ENCODE measurements around the gene ACTR8. TPM values are rescaled to one million over a fixed set of nuclear protein-coding genes. Genes with fewer than 3 reads are reported as not detected.

ACTR8 gene
- total RNA-seq, 1 donor from 2014 or later: 40.8 TPM

- H3K4me3 Mint-ChIP-seq: no peak overlapping the region
- H3K9ac ChIP-seq: no peak overlapping the region
- peaks cover 8% of the 10 kb centered on the region for H3K27me3 Mint-ChIP-seq (ENCODE audit: insufficient read depth, low read depth)
- H3K9me3 ChIP-seq (ENCODE audit: low read depth): no peaks in the 10 kb centered on the region
- H3F3A ChIP-seq (ENCODE audit: low read depth): peaks cover 10% of the 10 kb centered on the region
- H3K9me3 Mint-ChIP-seq: no peaks in the 10 kb centered on the region
- no peak overlapping the region for H3K27ac ChIP-seq
- H3K4me3 ChIP-seq: no peak overlapping the region
- H3K4me2 ChIP-seq: no peak overlapping the region
- TF ChIP-seq EZH2 (IDR thresholded peaks at IDR 0.05): no peak
- TF ChIP-seq, protein P1, sequence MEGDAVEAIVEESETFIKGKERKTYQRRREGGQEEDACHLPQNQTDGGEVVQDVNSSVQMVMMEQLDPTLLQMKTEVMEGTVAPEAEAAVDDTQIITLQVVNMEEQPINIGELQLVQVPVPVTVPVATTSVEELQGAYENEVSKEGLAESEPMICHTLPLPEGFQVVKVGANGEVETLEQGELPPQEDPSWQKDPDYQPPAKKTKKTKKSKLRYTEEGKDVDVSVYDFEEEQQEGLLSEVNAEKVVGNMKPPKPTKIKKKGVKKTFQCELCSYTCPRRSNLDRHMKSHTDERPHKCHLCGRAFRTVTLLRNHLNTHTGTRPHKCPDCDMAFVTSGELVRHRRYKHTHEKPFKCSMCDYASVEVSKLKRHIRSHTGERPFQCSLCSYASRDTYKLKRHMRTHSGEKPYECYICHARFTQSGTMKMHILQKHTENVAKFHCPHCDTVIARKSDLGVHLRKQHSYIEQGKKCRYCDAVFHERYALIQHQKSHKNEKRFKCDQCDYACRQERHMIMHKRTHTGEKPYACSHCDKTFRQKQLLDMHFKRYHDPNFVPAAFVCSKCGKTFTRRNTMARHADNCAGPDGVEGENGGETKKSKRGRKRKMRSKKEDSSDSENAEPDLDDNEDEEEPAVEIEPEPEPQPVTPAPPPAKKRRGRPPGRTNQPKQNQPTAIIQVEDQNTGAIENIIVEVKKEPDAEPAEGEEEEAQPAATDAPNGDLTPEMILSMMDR (IDR thresholded peaks at IDR 0.05): no peak
- no peak for TF ChIP-seq EZH2phosphoT487 (IDR thresholded peaks at IDR 0.05)
- H3K27me3 ChIP-seq: peaks cover 27% of the 10 kb centered on the region
- no peak overlapping the region for H3K27ac Mint-ChIP-seq
- H2AFZ ChIP-seq (replicated peaks): no peak overlapping the region
- no peaks in the 10 kb centered on the region for H3K4me1 ChIP-seq
- DNase-seq (ENCODE audit: low spot score): no peak
- H3K4me1 Mint-ChIP-seq: peaks cover 5% of the 10 kb centered on the region
- no peaks in the 10 kb centered on the region for H3K36me3 Mint-ChIP-seq
- no peaks in the 10 kb centered on the region for H3K36me3 ChIP-seq
- H4K20me1 ChIP-seq (ENCODE audit: low read depth): peaks cover 6% of the 10 kb centered on the region
- no peaks in the 10 kb centered on the region for H3K79me2 ChIP-seq (ENCODE audit: low read depth)
Observed at GRCh38 chr3:53850895-53851294, 31.1 kb downstream of the ACTR8 start.

- Mint-ChIP-seq H3K36me3 (no peaks in the 10 kb centered on the region), H3K9me3 (no peaks in the 10 kb centered on the region), H3K27ac (no peak overlapping the region), H3K4me3 (no peak overlapping the region), H3K27me3 (ENCODE audit: insufficient read depth, low read depth) (peaks cover 11% of the 10 kb centered on the region), H3K4me1 (peaks cover 8% of the 10 kb centered on the region)
- Histone ChIP-seq H3K4me2 (no peak overlapping the region), H4K20me1 (ENCODE audit: low read depth) (peaks cover 9% of the 10 kb centered on the region), H3K4me1 (no peaks in the 10 kb centered on the region), H3K27ac (no peak overlapping the region), H3K9me3 (ENCODE audit: low read depth) (no peaks in the 10 kb centered on the region), H3K79me2 (ENCODE audit: low read depth) (no peaks in the 10 kb centered on the region), H3K36me3 (no peaks in the 10 kb centered on the region), H3K27me3 (peaks cover 30% of the 10 kb centered on the region), H2AFZ (replicated peaks) (no peak overlapping the region), H3K9ac (no peak overlapping the region), H3F3A (ENCODE audit: low read depth) (peaks cover 20% of the 10 kb centered on the region), H3K4me3 (no peak overlapping the region)
- no peak for TF ChIP-seq EZH2 (IDR thresholded peaks at IDR 0.05)
- TF ChIP-seq, protein P1 (IDR thresholded peaks at IDR 0.05): no peak
- TF ChIP-seq EZH2phosphoT487 (IDR thresholded peaks at IDR 0.05): no peak
- DNase-seq (ENCODE audit: low spot score): no peak
Observed at GRCh38 chr3:53849916-53850315, 32.0 kb downstream of the ACTR8 start.

DNA sequence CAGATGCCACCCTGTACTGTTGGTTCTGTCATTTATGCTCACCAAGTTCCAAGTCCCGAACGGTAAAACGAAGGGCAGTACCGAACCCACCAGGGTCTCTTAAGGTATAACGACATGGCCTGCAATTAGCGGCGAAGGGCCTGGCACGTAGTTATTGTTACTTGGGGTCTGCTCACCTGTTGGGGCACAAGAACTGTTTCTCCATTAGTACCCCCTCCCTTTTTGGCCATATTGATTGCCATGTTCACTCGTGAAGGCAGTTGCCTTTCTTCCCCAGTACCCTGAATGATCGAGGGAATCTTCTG, 35.1 kb downstream of the ACTR8 start:
- peak overlapping the region; percentile 61 for H3K4me3 ChIP-seq
- no peaks in the 10 kb centered on the region for H3K36me3 Mint-ChIP-seq
- H3K27me3 ChIP-seq: peaks cover 30% of the 10 kb centered on the region
- TF ChIP-seq EZH2 (IDR thresholded peaks at IDR 0.05) (no peak), EZH2phosphoT487 (IDR thresholded peaks at IDR 0.05) (no peak)
- TF ChIP-seq, protein P1 (IDR thresholded peaks at IDR 0.05): no peak
- no peaks in the 10 kb centered on the region for H3K36me3 ChIP-seq
- no peak for DNase-seq (ENCODE audit: low spot score)
- no peak overlapping the region for H3K27ac Mint-ChIP-seq
- H3K4me1 ChIP-seq: peaks cover 11% of the 10 kb centered on the region
- no peaks in the 10 kb centered on the region for H3K79me2 ChIP-seq (ENCODE audit: low read depth)
- peaks cover 31% of the 10 kb centered on the region for H4K20me1 ChIP-seq (ENCODE audit: low read depth)
- peak overlapping the region; percentile 85 for H3K4me3 Mint-ChIP-seq
- H3K27me3 Mint-ChIP-seq (ENCODE audit: insufficient read depth, low read depth): peaks cover 20% of the 10 kb centered on the region
- H3K4me2 ChIP-seq: peak overlapping the region; percentile 86
- H3K27ac ChIP-seq: no peak overlapping the region
- peak overlapping the region; percentile 97 for H2AFZ ChIP-seq (replicated peaks)
- peaks cover 26% of the 10 kb centered on the region for H3K4me1 Mint-ChIP-seq
- no peaks in the 10 kb centered on the region for H3K9me3 ChIP-seq (ENCODE audit: low read depth)
- no peak overlapping the region for H3K9ac ChIP-seq
- no peaks in the 10 kb centered on the region for H3K9me3 Mint-ChIP-seq
- H3F3A ChIP-seq (ENCODE audit: low read depth): peaks cover 24% of the 10 kb centered on the region
